Neural progenitor cell (in vitro differentiated cells): ENCODE results near the gene KCNAB1.

ENCODE experiments used
- EZH2 ChIP-seq: fragments of 200-600 bp; sonication (generic); IDR thresholded peaks from 2 replicates; pipeline ENCODE4 v1.6.1; 2017; ENCODE audit warnings: antibody characterized with exemption, mild to moderate bottlenecking, moderate library complexity
- EZH2phosphoT487 ChIP-seq: fragments of 200-600 bp; sonication (generic); IDR thresholded peaks from 2 replicates; pipeline ENCODE4 v1.6.1; 2017; ENCODE audit warnings: antibody characterized with exemption
- TF ChIP-seq, protein P1 (sequence below): fragments of 200-600 bp; sonication (generic); IDR thresholded peaks from 2 replicates; pipeline ENCODE4 v1.5.1; 2017; ENCODE audit warnings: antibody characterized with exemption, mild to moderate bottlenecking

DNA sequence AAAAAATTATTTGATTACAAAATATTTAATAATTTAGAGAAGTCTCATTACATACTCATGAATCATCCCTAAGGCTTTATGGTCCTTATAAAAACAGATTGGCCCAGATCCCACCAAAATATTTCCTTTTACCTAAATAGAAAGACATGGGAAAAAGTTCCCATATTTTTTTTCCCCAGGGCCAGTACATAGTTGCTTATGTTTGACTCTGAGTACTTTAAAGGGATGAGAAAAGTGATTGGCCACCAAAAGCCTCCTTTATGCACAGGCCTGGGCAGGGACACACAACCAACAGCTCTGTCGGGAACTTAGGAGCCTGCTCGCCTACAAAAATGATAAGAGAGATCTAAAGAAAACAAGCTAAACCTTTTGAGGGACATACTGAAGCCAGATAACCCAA lies 22.3 kb downstream of the KCNAB1 start:
- TF ChIP-seq, protein P1, sequence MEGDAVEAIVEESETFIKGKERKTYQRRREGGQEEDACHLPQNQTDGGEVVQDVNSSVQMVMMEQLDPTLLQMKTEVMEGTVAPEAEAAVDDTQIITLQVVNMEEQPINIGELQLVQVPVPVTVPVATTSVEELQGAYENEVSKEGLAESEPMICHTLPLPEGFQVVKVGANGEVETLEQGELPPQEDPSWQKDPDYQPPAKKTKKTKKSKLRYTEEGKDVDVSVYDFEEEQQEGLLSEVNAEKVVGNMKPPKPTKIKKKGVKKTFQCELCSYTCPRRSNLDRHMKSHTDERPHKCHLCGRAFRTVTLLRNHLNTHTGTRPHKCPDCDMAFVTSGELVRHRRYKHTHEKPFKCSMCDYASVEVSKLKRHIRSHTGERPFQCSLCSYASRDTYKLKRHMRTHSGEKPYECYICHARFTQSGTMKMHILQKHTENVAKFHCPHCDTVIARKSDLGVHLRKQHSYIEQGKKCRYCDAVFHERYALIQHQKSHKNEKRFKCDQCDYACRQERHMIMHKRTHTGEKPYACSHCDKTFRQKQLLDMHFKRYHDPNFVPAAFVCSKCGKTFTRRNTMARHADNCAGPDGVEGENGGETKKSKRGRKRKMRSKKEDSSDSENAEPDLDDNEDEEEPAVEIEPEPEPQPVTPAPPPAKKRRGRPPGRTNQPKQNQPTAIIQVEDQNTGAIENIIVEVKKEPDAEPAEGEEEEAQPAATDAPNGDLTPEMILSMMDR: no peak
- no peak for TF ChIP-seq EZH2
- TF ChIP-seq EZH2phosphoT487: no peak
